SK-N-SH (cell line): ENCODE data around the gene FZR1. TPM values are rescaled to one million over a fixed set of nuclear protein-coding genes. Genes with fewer than 3 reads are reported as not detected.

ENCODE experiments used
- CTCF ChIA-PET: fragments of 300-600, 350-600 bp; formaldehyde crosslinking; extraction: SDS; loops from one replicate; lab custom pipeline; 2021; lab: Yijun Ruan, JAX
- POLR2A ChIA-PET: fragments of 350-600 bp; sonication (Branson Sonifier 250); formaldehyde crosslinking; extraction: SDS; loops from one replicate; lab custom pipeline; 2020; ENCODE audit warnings: antibody characterized with exemption, inconsistent platforms; lab: Yijun Ruan, JAX
- DNase-seq: peaks from one replicate; pipeline ENCODE4 v3.0.0; 2012
- H2AFZ ChIP-seq: fragments of 200-600 bp; sonication (generic); 2 replicates; pipeline ENCODE4 v1.8.1; 2016; ENCODE audit warnings: antibody characterized with exemption, mild to moderate bottlenecking, low read depth
- H3F3A ChIP-seq: fragments of 200-600 bp; sonication (generic); replicated peaks from 2 replicates; pipeline ENCODE3; 2016; ENCODE audit warnings: antibody characterized with exemption, mild to moderate bottlenecking; ENCODE audit not compliant: insufficient read depth
- H3K27ac ChIP-seq, 2 experiments: fragments of 200-500 bp in 1 of 2; fragments of 200-600 bp in 1 of 2; sonication (Bioruptor generic) in 1 of 2; sonication (generic), shearing (Covaris generic) in 1 of 2; 2 replicates each; pipeline versions ENCODE4 v1.5.1 to v1.6.1; 2014 to 2016; ENCODE audit warnings: low read depth in 2 of 2, inconsistent platforms in 1 of 2, low read length in 1 of 2, mild to moderate bottlenecking in 1 of 2, mixed read lengths in 1 of 2
- H3K27me3 ChIP-seq: fragments of 200-600 bp; sonication (generic), shearing (Covaris generic); 2 replicates; pipeline ENCODE4 v1.6.1; 2016; ENCODE audit warnings: mixed run types; ENCODE audit not compliant: insufficient read depth
- H3K36me3 ChIP-seq, 2 experiments: fragments of 200-500 bp in 1 of 2; fragments of 200-600 bp in 1 of 2; sonication (Bioruptor generic) in 1 of 2; sonication (generic) in 1 of 2; replicated peaks in 1 of 2; 2 replicates each; pipeline versions ENCODE3 to v1.5.1; 2014 to 2016; ENCODE audit warnings: low read length in 1 of 2, mild to moderate bottlenecking in 1 of 2; ENCODE audit not compliant: insufficient read depth in 2 of 2, control insufficient read depth in 1 of 2
- H3K4me1 ChIP-seq, 2 experiments: fragments of 200-500 bp in 1 of 2; fragments of 200-600 bp in 1 of 2; sonication (Bioruptor generic) in 1 of 2; sonication (generic), shearing (Covaris generic) in 1 of 2; 2 replicates each; pipeline versions ENCODE4 v1.5.1 to v1.6.1; 2014 to 2016; ENCODE audit warnings: low read depth in 1 of 2, low read length in 1 of 2, mixed run types in 1 of 2; ENCODE audit not compliant: insufficient read depth in 2 of 2, control insufficient read depth in 1 of 2
- H3K4me2 ChIP-seq: fragments of 200-600 bp; sonication (generic), shearing (Covaris generic); 2 replicates; pipeline ENCODE4 v1.6.1; 2017; ENCODE audit warnings: mixed run types
- H3K4me3 ChIP-seq, 2 experiments: fragments of 200-500 bp in 1 of 2; fragments of 200-600 bp in 1 of 2; sonication (Bioruptor generic) in 1 of 2; sonication (generic), shearing (Covaris generic) in 1 of 2; 2 replicates each; pipeline versions ENCODE4 v1.5.1 to v1.8.1; 2014 to 2016; ENCODE audit warnings: low read depth in 2 of 2, inconsistent platforms in 1 of 2, low read length in 1 of 2, mild to moderate bottlenecking in 1 of 2, mixed read lengths in 1 of 2, moderate library complexity in 1 of 2
- H3K79me2 ChIP-seq: fragments of 200-600 bp; sonication (generic); 2 replicates; pipeline ENCODE4 v1.8.1; 2017; ENCODE audit warnings: mild to moderate bottlenecking; ENCODE audit not compliant: insufficient read depth
- H3K9ac ChIP-seq: fragments of 200-600 bp; sonication (generic); 2 replicates; pipeline ENCODE4 v1.6.1; 2017; ENCODE audit warnings: mixed run types
- H3K9me2 ChIP-seq: fragments of 200-600 bp; sonication (generic); 2 replicates; pipeline ENCODE4 v1.6.1; 2017; ENCODE audit warnings: mixed run types
- H3K9me3 ChIP-seq: fragments of 200-600 bp; sonication (generic); 2 replicates; pipeline ENCODE4 v1.6.1; 2017; ENCODE audit warnings: mixed run types, mild to moderate bottlenecking, moderate library complexity
- H4K20me1 ChIP-seq: fragments of 200-600 bp; sonication (generic); 2 replicates; pipeline ENCODE4 v1.6.1; 2017; ENCODE audit warnings: mild to moderate bottlenecking, mixed run types; ENCODE audit not compliant: insufficient read depth
- CTCF ChIP-seq: fragments of 200-600 bp; sonication (generic); IDR thresholded peaks from 2 replicates; pipeline ENCODE4 v1.6.1; 2017; ENCODE audit warnings: antibody characterized with exemption, mild to moderate bottlenecking, moderate library complexity
- EP300 ChIP-seq, 2 experiments: IDR thresholded peaks; 2 replicates each; pipeline versions ENCODE4 v1.4.0 to v1.6.1; 2012; ENCODE audit warnings: borderline replicate concordance in 1 of 2, low read depth in 1 of 2, low read length in 1 of 2
- EZH2phosphoT487 ChIP-seq: fragments of 200-600 bp; sonication (generic); IDR thresholded peaks from 2 replicates; pipeline ENCODE4 v1.6.1; 2017; ENCODE audit warnings: low read depth, mixed run types, mild to moderate bottlenecking, antibody characterized with exemption, moderate library complexity, borderline replicate concordance
- FOXJ3 ChIP-seq: sonication (generic); formaldehyde crosslinking; IDR thresholded peaks from 2 replicates; pipeline ENCODE4 v1.5.1; 2020; ENCODE audit warnings: mild to moderate bottlenecking, missing genetic modification reagents
- GABPA ChIP-seq: IDR thresholded peaks from 2 replicates; pipeline ENCODE4 v1.4.0; 2012; ENCODE audit warnings: low read depth, mild to moderate bottlenecking
- IRF3 ChIP-seq: fragments of 150-350 bp; IDR thresholded peaks from 2 replicates; pipeline ENCODE4 v1.6.1; 2016; ENCODE audit warnings: mild to moderate bottlenecking, low read depth, low read length
- MXI1 ChIP-seq: IDR thresholded peaks from 2 replicates; pipeline ENCODE4 v1.6.1; 2012; ENCODE audit warnings: mild to moderate bottlenecking, low read depth, low read length, improper control_type of control experiment
- NRF1 ChIP-seq: IDR thresholded peaks from 2 replicates; pipeline ENCODE4 v1.6.1; 2012; ENCODE audit warnings: low read depth, mild to moderate bottlenecking, low read length
- POLR2AphosphoS5 ChIP-seq: IDR thresholded peaks from 2 replicates; pipeline ENCODE4 v1.6.1; 2012; ENCODE audit warnings: low read depth, low read length
- SIN3A ChIP-seq: IDR thresholded peaks from 2 replicates; pipeline ENCODE4 v1.6.1; 2012; ENCODE audit warnings: low read depth, mild to moderate bottlenecking, low read length, moderate library complexity, borderline replicate concordance
- TAF1 ChIP-seq: IDR thresholded peaks from 2 replicates; pipeline ENCODE4 v1.6.1; 2012; ENCODE audit warnings: low read depth, mild to moderate bottlenecking, low read length, moderate library complexity, borderline replicate concordance
- WGBS: methylation state at CpG from one replicate; pipeline ENCODE4 v1.1.6; 2017; ENCODE audit warnings: low lambda C conversion rate; 5-methylcytosine and 5-hydroxymethylcytosine counted together
- polyA plus RNA-seq, 3 experiments: library from polyadenylated mRNA; depleted of rRNA; stranded (reverse); fragments of >200 nt; gene quantifications; 2 replicates each; pipeline ENCODE4 v1.2.3, GENCODE V29; 2012
- TF ChIP-seq, protein P1 (sequence below): IDR thresholded peaks from 2 replicates; pipeline ENCODE4; 2012

The FZR1 gene
- polyA plus RNA-seq, 1 of the 3 experiments (the other 2 are of a cell fraction): 36.3 TPM

DNA sequence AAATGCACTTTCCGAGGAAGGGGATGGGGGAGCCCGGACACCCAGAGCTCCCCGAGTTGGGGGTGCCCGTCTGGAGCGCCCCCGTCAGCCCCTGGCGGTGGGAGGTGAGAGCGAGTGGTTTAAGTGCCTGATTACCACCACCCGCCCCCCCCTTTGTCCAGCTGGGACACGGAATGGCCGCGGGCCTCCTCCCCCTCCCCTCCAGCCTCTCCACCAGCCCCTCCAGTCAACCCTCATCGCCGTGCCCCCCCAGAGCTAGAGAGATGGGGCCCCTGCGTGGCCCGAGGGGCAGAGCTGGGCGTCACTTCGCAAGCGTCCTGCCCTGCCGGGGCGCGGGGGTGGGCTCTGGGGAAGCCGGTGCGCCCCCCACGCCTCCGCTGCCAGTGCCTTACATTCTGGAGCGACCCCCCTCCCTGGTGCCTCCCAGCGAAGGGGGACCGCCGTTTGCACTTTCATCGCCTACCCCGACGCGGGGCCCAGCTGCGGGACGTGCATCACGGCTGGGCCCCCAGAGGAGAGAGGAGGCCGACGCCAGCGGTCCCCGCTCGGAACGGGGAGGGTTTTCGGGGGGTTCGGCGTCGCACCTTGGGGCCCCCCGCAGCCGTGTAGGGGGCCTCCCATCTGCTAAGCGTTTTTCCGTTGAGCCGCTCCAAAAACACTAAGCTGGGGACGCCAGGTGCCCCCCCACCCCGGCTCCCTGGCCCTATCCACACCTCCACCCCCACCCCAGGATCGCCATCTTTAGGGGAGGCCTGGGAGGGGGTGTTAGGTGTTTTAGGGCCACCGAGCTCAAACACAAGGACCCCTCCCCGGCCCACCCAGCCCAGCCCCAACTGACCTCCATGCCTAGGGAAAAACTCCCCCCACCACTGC lies 42.2 kb upstream of the FZR1 start:
- no peaks in the 10 kb centered on the region for H3K9me3 ChIP-seq
- peaks cover 8 to 11% of the 10 kb centered on the region in 2 experiments; a peak in 2 of 4 replicates for H3K4me1 ChIP-seq
- CTCF ChIA-PET: interaction anchor here (0.7 to 1.7 kb wide), 4 partner anchors 9 to 120 kb away, joined by 3 to 7 read pairs (median 4); no protein-coding TSS in a partner anchor
- H2AFZ ChIP-seq: no peak overlapping the region
- 96% methylated on average over 32 of the region's 57 CpGs for WGBS
- no peak overlapping the region; a peak in 1 of 4 replicates for H3K27ac ChIP-seq
- no peaks in the 10 kb centered on the region for H3K27me3 ChIP-seq
- peaks cover 6 to 12% of the 10 kb centered on the region in 2 experiments for H3K36me3 ChIP-seq
- POLR2A ChIA-PET: no interaction called here
- H3K9me2 ChIP-seq: no peaks in the 10 kb centered on the region
- no peak overlapping the region for H3K9ac ChIP-seq
- H3K4me2 ChIP-seq: no peak overlapping the region
- H4K20me1 ChIP-seq: 0 out of 2 replicates have a peak, but pooled peaks cover 7% of the 10 kb centered on the region
- peaks cover 5% of the 10 kb centered on the region for H3F3A ChIP-seq
- no peak overlapping the region for H3K4me3 ChIP-seq
- TF ChIP-seq GABPA: no peak
- no peak for TF ChIP-seq EP300 (IDR thresholded peaks at IDR 0.05; ENCODE audit: borderline replicate concordance in 1 of 2, low read depth in 1 of 2, low read length in 1 of 2)
- no peak for TF ChIP-seq CTCF
- TF ChIP-seq IRF3: no peak
- TF ChIP-seq MXI1: no peak
- TF ChIP-seq FOXJ3 (CRISPR knock-in tag): no peak
- no peak for TF ChIP-seq TAF1
- no peak for TF ChIP-seq NRF1
- no peak for TF ChIP-seq SIN3A
- no peak for TF ChIP-seq POLR2AphosphoS5
- TF ChIP-seq, all 33 proteins: peak for 0
- 0 out of 2 replicates have a peak, but pooled peaks cover 6% of the 10 kb centered on the region for H3K79me2 ChIP-seq
- peak; percentile 44 for DNase-seq

DNA sequence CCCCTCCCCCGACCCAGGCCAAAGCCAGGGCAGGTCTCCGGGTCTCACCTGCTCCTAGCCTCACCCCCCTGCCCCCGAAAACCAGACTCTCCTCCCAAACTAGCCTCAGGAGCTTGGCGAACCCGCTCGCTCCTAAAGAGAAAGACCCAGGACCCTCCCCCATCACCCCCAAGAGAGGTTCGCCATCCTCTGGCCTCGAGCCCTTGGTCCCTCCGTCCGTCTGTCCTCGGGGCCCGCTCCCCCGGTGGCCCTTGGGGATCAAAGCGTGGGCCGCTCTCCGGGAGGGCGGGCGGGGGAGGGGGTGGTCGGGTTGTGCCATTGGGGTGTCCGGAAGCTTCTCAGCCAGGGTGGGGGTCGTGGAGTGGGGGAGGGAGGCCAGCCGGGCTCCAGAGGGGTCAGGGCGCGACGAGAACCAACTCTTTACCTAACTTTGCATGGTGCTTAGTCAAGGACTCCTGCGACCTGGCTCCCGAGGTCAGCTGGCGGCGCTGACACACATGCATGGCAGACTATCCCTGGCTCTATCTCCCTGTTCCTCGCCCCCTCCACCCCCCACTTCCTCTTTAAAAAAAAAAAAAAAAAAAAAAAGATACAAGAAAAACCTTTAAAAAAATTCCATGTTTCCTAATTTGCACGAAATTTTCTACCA lies 41.4 kb upstream of the FZR1 start:
- Histone ChIP-seq H4K20me1 (0 out of 2 replicates have a peak, but pooled peaks cover 3% of the 10 kb centered on the region), H3K36me3 (peaks cover 6 to 12% of the 10 kb centered on the region in 2 experiments), H3K9ac (no peak overlapping the region), H3K27ac (no peak overlapping the region), H2AFZ (no peak overlapping the region), H3K4me1 (peaks cover 4 to 7% of the 10 kb centered on the region in 2 experiments; a peak in 2 of 4 replicates), H3F3A (peaks cover 8% of the 10 kb centered on the region), H3K4me3 (no peak overlapping the region), H3K9me3 (no peaks in the 10 kb centered on the region), H3K27me3 (no peaks in the 10 kb centered on the region), H3K4me2 (no peak overlapping the region), H3K79me2 (0 out of 2 replicates have a peak, but pooled peaks cover 6% of the 10 kb centered on the region)
- ChIA-PET POLR2A (no interaction called here), CTCF (interaction anchor here (1.3 to 1.7 kb wide), 2 partner anchors 8 to 25 kb away, joined by 4 to 7 read pairs; no protein-coding TSS in a partner anchor)
- no peak for DNase-seq
- 92% methylated on average over 30 of the region's 31 CpGs for WGBS
- no peak for TF ChIP-seq SIN3A
- TF ChIP-seq EZH2phosphoT487: no peak
- TF ChIP-seq, protein P1, sequence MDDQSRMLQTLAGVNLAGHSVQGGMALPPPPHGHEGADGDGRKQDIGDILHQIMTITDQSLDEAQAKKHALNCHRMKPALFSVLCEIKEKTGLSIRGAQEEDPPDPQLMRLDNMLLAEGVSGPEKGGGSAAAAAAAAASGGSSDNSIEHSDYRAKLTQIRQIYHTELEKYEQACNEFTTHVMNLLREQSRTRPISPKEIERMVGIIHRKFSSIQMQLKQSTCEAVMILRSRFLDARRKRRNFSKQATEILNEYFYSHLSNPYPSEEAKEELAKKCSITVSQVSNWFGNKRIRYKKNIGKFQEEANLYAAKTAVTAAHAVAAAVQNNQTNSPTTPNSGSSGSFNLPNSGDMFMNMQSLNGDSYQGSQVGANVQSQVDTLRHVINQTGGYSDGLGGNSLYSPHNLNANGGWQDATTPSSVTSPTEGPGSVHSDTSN: no peak
- TF ChIP-seq, all 33 proteins: peak for 0
- H3K9me2 ChIP-seq: no peaks in the 10 kb centered on the region
